Hepatocyte (in vitro differentiated cells): Measurements from ENCODE around the gene CCDC154. TPM values are rescaled to one million over a fixed set of nuclear protein-coding genes. Genes with fewer than 3 reads are reported as not detected.

Experiments
- DNase-seq: peaks from one replicate; pipeline ENCODE4 v3.0.0-alpha.2; 2016; ENCODE audit warnings: low spot score
- H2AFZ ChIP-seq: fragments of 200-600 bp; sonication (generic); 2 replicates; pipeline ENCODE4 v1.6.0; 2016; ENCODE audit warnings: antibody characterized with exemption, mild to moderate bottlenecking
- H3K27ac ChIP-seq: fragments of 200-600 bp; sonication (generic); 2 replicates; pipeline ENCODE4 v1.5.1; 2016; ENCODE audit warnings: mild to moderate bottlenecking
- H3K27me3 ChIP-seq: fragments of 200-600 bp; sonication (generic); 2 replicates; pipeline ENCODE4 v1.6.1; 2016
- H3K36me3 ChIP-seq: fragments of 200-600 bp; sonication (generic); replicated peaks from 2 replicates; pipeline ENCODE4 v1.5.1; 2016; ENCODE audit warnings: low read depth; ENCODE audit not compliant: insufficient read depth
- H3K4me1 ChIP-seq: fragments of 200-600 bp; sonication (generic); 2 replicates; pipeline ENCODE4 v1.5.1; 2016; ENCODE audit warnings: mild to moderate bottlenecking, moderate library complexity; ENCODE audit not compliant: insufficient read depth
- H3K4me2 ChIP-seq: fragments of 200-600 bp; sonication (generic); 2 replicates; pipeline ENCODE4 v1.6.0; 2016
- H3K4me3 ChIP-seq: fragments of 200-600 bp; sonication (generic); 2 replicates; pipeline ENCODE4 v1.5.1; 2016; ENCODE audit warnings: mild to moderate bottlenecking
- H3K79me2 ChIP-seq: fragments of 200-600 bp; sonication (generic); 2 replicates; pipeline ENCODE4 v1.6.0; 2017; ENCODE audit warnings: mild to moderate bottlenecking
- H3K9me2 ChIP-seq: fragments of 200-600 bp; sonication (generic); replicated peaks from 2 replicates; pipeline ENCODE4 v1.6.0; 2017; ENCODE audit warnings: mild to moderate bottlenecking; ENCODE audit not compliant: insufficient read depth
- H3K9me3 ChIP-seq: fragments of 200-600 bp; sonication (generic); 2 replicates; pipeline ENCODE4 v1.5.1; 2016; ENCODE audit warnings: low read depth, mild to moderate bottlenecking
- H4K20me1 ChIP-seq: fragments of 200-600 bp; sonication (generic); 2 replicates; pipeline ENCODE4 v1.6.0; 2016; ENCODE audit warnings: mild to moderate bottlenecking; ENCODE audit not compliant: insufficient read depth, poor library complexity, severe bottlenecking
- CTCF ChIP-seq: fragments of 200-600 bp; sonication (generic); IDR thresholded peaks from 2 replicates; pipeline ENCODE4 v1.5.1; 2016; ENCODE audit warnings: antibody characterized with exemption, mild to moderate bottlenecking; ENCODE audit not compliant: poor library complexity
- EZH2 ChIP-seq: fragments of 200-600 bp; sonication (generic); IDR thresholded peaks from 2 replicates; pipeline ENCODE4 v1.6.1; 2016; ENCODE audit warnings: antibody characterized with exemption, mild to moderate bottlenecking, borderline replicate concordance
- EZH2phosphoT487 ChIP-seq: fragments of 200-600 bp; sonication (generic); IDR thresholded peaks from one replicate; pipeline ENCODE4 v1.6.1; 2018; ENCODE audit warnings: antibody characterized with exemption, mild to moderate bottlenecking, low read depth, moderate library complexity; ENCODE audit not compliant: unreplicated experiment, severe bottlenecking
- WGBS: methylation state at CpG from one replicate; pipeline ENCODE4 v1.1.6; 2016; ENCODE audit warnings: low lambda C conversion rate; ENCODE audit errors: missing lambda C conversion rate; 5-methylcytosine and 5-hydroxymethylcytosine counted together
- polyA plus RNA-seq: library from polyadenylated mRNA; unstranded; fragments of >200 nt; fragmentation: Nextera tagmentation; extraction: Ambion mirVana; gene quantifications from 2 replicates; pipeline ENCODE4 v1.2.1, GENCODE V29; 2016
- total RNA-seq: library from RNA; depleted of rRNA; stranded (reverse); fragments of >200 nt; gene quantifications from 2 replicates; pipeline ENCODE4 v1.2.3, GENCODE V29; 2014

The CCDC154 gene
- total and polyA plus RNA-seq, 2 experiments from 2014 or later = 0.33 to 1.6 TPM

- no peak for DNase-seq
- Histone ChIP-seq H2AFZ (no peak overlapping the region), H3K4me1 (no peaks in the 10 kb centered on the region), H3K79me2 (peaks cover 13% of the 10 kb centered on the region), H3K9me3 (no peaks in the 10 kb centered on the region), H3K9me2 (no peaks in the 10 kb centered on the region), H3K36me3 (no peaks in the 10 kb centered on the region), H3K4me3 (no peak overlapping the region), H4K20me1 (peaks cover 3% of the 10 kb centered on the region), H3K27ac (no peak overlapping the region), H3K4me2 (no peak overlapping the region), H3K27me3 (no peaks in the 10 kb centered on the region)
- WGBS = 95% methylated on average over 13 of the region's 13 CpGs
- no peak for TF ChIP-seq CTCF
- TF ChIP-seq EZH2phosphoT487 = no peak
These were observed 42.6 kb downstream of the CCDC154 start for GRCh38 chr16:1401758-1402154.

DNA sequence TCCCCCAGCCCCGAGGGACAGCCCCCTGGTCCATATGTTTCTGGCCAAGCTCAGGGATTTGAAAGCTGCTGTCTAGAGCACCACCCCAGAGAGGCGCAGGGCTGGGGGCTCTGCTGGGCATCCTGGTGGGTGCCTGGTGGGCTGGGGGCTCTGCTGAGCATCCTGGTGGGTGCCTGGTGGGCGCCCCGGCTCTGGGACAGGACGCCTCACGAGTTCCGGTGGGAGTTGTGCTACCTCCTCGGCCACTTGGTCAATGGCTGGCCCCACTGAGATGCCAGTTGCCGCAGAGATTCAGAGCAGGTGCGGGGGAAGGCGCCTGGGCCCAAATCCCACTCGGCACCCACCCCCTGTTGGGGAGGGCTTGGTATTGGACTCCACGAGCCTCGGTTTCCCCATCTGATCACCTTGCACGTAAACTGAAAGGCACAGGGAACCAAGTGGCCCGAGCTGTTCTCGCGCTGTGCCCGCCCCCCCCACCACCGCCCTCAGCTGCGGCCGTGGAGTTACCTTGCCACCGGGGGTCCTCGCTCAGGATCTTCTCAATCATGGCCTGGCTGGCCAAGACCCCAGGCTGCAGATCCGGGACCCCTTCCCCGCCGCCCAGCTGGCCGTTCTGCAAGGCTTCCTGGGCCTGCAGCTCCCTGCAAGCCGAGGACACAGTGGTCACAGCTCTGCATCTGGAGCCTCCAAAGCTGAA is 43.1 kb downstream of the CCDC154 start:
- peaks cover 3% of the 10 kb centered on the region for H4K20me1 ChIP-seq
- no peaks in the 10 kb centered on the region for H3K27me3 ChIP-seq
- TF ChIP-seq EZH2 (no peak), CTCF (no peak), EZH2phosphoT487 (no peak)
- no peaks in the 10 kb centered on the region for H3K36me3 ChIP-seq
- H3K9me2 ChIP-seq = no peaks in the 10 kb centered on the region
- no peaks in the 10 kb centered on the region for H3K4me1 ChIP-seq
- no peak overlapping the region for H3K27ac ChIP-seq
- DNase-seq = no peak
- H3K9me3 ChIP-seq = no peaks in the 10 kb centered on the region
- WGBS = 98% methylated on average over 18 of the region's 29 CpGs
- H2AFZ ChIP-seq = no peak overlapping the region
- H3K79me2 ChIP-seq = peaks cover 8% of the 10 kb centered on the region
- no peak overlapping the region for H3K4me3 ChIP-seq
- H3K4me2 ChIP-seq = no peak overlapping the region

DNA sequence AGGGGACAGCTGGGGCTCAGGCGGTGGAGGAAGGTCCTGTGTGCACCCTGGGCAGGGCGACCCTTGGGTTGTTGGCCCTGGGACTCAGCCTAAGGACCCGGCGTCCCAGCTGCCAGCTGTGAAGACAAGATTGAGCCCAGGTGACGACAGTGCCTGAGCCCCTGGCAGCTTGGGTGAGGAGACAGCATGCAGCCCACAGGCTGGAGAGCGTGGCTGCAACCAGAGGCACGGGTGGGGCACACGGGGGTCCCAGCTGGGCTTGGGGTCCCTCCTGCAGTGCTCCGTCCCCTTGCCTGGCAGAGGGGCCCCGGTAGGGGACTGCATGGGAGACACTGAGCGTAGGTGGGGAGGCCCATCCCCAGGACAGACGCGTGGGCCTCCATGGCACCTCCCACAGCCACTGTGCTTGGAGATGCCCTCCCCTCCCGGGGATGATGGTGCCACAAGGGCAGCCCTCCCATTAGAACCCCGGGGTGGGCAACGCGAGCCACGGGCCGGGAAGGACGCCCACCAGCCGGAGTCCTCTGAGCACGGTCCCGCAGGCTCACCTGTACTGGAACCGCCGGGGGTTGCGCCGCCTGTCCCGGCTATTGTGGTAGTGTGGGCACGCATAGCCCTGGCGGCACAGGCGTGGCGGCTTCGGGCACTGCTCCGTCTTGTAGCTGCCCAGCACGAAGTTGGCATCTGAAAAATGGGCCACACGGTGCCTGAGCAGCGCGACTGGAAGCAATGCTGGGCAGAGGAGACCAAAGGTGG is 45.4 kb downstream of the CCDC154 start:
- TF ChIP-seq EZH2phosphoT487 (no peak), CTCF (no peak), EZH2 (no peak)
- Histone ChIP-seq H3K4me2 (no peak overlapping the region), H2AFZ (no peak overlapping the region), H3K4me3 (no peak overlapping the region), H4K20me1 (peaks cover 3% of the 10 kb centered on the region), H3K4me1 (no peaks in the 10 kb centered on the region), H3K27ac (no peak overlapping the region), H3K36me3 (no peaks in the 10 kb centered on the region), H3K27me3 (no peaks in the 10 kb centered on the region), H3K9me2 (no peaks in the 10 kb centered on the region), H3K9me3 (no peaks in the 10 kb centered on the region), H3K79me2 (no peaks in the 10 kb centered on the region)
- 99% methylated on average over 35 of the region's 38 CpGs for WGBS
- DNase-seq = no peak
